ENCODE measurements around the gene TOR3A. TPM values are rescaled to one million over a fixed set of nuclear protein-coding genes. Genes with fewer than 3 reads are reported as not detected.

The TOR3A gene
- total RNA-seq, 1 experiment from 2014 or later, result 51.5 TPM

- in situ Hi-C loops (cut with HindIII; ENCODE audit: low pct_unique_long_range_greater_than_20kb, low sequenced_read_pairs), result no loop called here
- Histone ChIP-seq H3K27ac (ENCODE audit: low read length) (no peak overlapping the region), H3K4me3 (ENCODE audit: low read depth in 2 of 2, low read length in 2 of 2) (no peak overlapping the region), H3K36me3 (ENCODE audit: control insufficient read depth, insufficient read depth, low read length) (no peaks in the 10 kb centered on the region), H3K4me1 (ENCODE audit: control insufficient read depth, insufficient read depth, low read length) (no peaks in the 10 kb centered on the region), H3K27me3 (ENCODE audit: control insufficient read depth, insufficient read depth, low read length) (no peaks in the 10 kb centered on the region), H3K9me3 (ENCODE audit: control insufficient read depth, insufficient read depth, low read depth, low read length) (no peaks in the 10 kb centered on the region)
- ChIA-PET CTCF (interaction anchor here (0.6 kb wide), 1 partner anchor 1053 kb away, joined by 5 read pairs; no protein-coding TSS in a partner anchor), POLR2A (no interaction called here)
- intact Hi-C loops (cut with micrococcal nuclease; ENCODE audit: unreplicated experiment), result no loop called here
- ATAC-seq (no peak), DNase-seq (ENCODE audit: low read depth, low spot score) (no peak)
- TF ChIP-seq CTCF (IDR thresholded peaks at IDR 0.05), result no peak
- TF ChIP-seq POLR2AphosphoS5 (IDR thresholded peaks at IDR 0.05; ENCODE audit: low read depth, low read length), result no peak
- no peak for TF ChIP-seq TCF7L2 (IDR thresholded peaks at IDR 0.05; ENCODE audit: low read depth, low read length)
- TF ChIP-seq, protein P1, sequence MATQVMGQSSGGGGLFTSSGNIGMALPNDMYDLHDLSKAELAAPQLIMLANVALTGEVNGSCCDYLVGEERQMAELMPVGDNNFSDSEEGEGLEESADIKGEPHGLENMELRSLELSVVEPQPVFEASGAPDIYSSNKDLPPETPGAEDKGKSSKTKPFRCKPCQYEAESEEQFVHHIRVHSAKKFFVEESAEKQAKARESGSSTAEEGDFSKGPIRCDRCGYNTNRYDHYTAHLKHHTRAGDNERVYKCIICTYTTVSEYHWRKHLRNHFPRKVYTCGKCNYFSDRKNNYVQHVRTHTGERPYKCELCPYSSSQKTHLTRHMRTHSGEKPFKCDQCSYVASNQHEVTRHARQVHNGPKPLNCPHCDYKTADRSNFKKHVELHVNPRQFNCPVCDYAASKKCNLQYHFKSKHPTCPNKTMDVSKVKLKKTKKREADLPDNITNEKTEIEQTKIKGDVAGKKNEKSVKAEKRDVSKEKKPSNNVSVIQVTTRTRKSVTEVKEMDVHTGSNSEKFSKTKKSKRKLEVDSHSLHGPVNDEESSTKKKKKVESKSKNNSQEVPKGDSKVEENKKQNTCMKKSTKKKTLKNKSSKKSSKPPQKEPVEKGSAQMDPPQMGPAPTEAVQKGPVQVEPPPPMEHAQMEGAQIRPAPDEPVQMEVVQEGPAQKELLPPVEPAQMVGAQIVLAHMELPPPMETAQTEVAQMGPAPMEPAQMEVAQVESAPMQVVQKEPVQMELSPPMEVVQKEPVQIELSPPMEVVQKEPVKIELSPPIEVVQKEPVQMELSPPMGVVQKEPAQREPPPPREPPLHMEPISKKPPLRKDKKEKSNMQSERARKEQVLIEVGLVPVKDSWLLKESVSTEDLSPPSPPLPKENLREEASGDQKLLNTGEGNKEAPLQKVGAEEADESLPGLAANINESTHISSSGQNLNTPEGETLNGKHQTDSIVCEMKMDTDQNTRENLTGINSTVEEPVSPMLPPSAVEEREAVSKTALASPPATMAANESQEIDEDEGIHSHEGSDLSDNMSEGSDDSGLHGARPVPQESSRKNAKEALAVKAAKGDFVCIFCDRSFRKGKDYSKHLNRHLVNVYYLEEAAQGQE (IDR thresholded peaks at IDR 0.05; ENCODE audit: insufficient read depth in 1 of 2, low read depth in 2 of 2, low read length in 1 of 2), result no peak
- BruUV-seq (replicated peaks), result no TSS peak
Observed at GRCh38 chr1:179048339-179049124, 33.3 kb upstream of the TOR3A start.

- no peaks in the 10 kb centered on the region for H3K4me1 ChIP-seq (ENCODE audit: control insufficient read depth, insufficient read depth, low read length)
- no peak for DNase-seq (ENCODE audit: low read depth, low spot score)
- ChIA-PET POLR2A (no interaction called here), CTCF (interaction anchor here (0.7 kb wide), 1 partner anchor 1007 kb away, joined by 3 read pairs; no protein-coding TSS in a partner anchor)
- no peaks in the 10 kb centered on the region for H3K9me3 ChIP-seq (ENCODE audit: control insufficient read depth, insufficient read depth, low read depth, low read length)
- ATAC-seq, result no peak
- intact Hi-C loops (cut with micrococcal nuclease; ENCODE audit: unreplicated experiment) (no loop called here), in situ Hi-C loops (cut with HindIII; ENCODE audit: low pct_unique_long_range_greater_than_20kb, low sequenced_read_pairs) (no loop called here)
- no peak overlapping the region for H3K4me3 ChIP-seq (ENCODE audit: low read depth in 2 of 2, low read length in 2 of 2)
- H3K27me3 ChIP-seq (ENCODE audit: control insufficient read depth, insufficient read depth, low read length), result no peaks in the 10 kb centered on the region
- BruUV-seq (replicated peaks), result no TSS peak
- H3K36me3 ChIP-seq (ENCODE audit: control insufficient read depth, insufficient read depth, low read length), result no peaks in the 10 kb centered on the region
- TF ChIP-seq, protein P1 (IDR thresholded peaks at IDR 0.05; ENCODE audit: insufficient read depth in 1 of 2, low read depth in 2 of 2, low read length in 1 of 2), result no peak
- no peak for TF ChIP-seq SIN3A (IDR thresholded peaks at IDR 0.05; ENCODE audit: borderline replicate concordance, insufficient read depth, low read depth, low read length)
- no peak for TF ChIP-seq TCF7L2 (IDR thresholded peaks at IDR 0.05; ENCODE audit: low read depth, low read length)
- H3K27ac ChIP-seq (ENCODE audit: low read length), result no peak overlapping the region
Observed at GRCh38 chr1:179052776-179053175, 29.1 kb upstream of the TOR3A start.
